ENCODE measurements around the gene CHCHD6.

- TF ChIP-seq, protein P1, sequence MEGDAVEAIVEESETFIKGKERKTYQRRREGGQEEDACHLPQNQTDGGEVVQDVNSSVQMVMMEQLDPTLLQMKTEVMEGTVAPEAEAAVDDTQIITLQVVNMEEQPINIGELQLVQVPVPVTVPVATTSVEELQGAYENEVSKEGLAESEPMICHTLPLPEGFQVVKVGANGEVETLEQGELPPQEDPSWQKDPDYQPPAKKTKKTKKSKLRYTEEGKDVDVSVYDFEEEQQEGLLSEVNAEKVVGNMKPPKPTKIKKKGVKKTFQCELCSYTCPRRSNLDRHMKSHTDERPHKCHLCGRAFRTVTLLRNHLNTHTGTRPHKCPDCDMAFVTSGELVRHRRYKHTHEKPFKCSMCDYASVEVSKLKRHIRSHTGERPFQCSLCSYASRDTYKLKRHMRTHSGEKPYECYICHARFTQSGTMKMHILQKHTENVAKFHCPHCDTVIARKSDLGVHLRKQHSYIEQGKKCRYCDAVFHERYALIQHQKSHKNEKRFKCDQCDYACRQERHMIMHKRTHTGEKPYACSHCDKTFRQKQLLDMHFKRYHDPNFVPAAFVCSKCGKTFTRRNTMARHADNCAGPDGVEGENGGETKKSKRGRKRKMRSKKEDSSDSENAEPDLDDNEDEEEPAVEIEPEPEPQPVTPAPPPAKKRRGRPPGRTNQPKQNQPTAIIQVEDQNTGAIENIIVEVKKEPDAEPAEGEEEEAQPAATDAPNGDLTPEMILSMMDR (IDR thresholded peaks at IDR 0.05; ENCODE audit: insufficient read depth, low read length, poor library complexity, severe bottlenecking) = no peak
- TF ChIP-seq EZH2phosphoT487 (conservative IDR thresholded peaks at IDR 0.05; ENCODE audit: low read length) = no peak
Observed at GRCh38 chr3:126891141-126891540, 187.1 kb downstream of the CHCHD6 start.
